GM12892 (cell line): Measurements from ENCODE around the gene COMMD3.

Experiments used
- POLR2AphosphoS5 ChIP-seq: IDR thresholded peaks from 2 replicates; pipeline ENCODE4 v1.6.1; 2011; ENCODE audit warnings: low read depth, low read length, control low read depth
- TAF1 ChIP-seq: IDR thresholded peaks from 2 replicates; pipeline ENCODE4 v1.6.1; 2011; ENCODE audit warnings: low read depth, mild to moderate bottlenecking, control low read depth, low read length, borderline replicate concordance

GRCh38 chr10:22338931-22339330, 22.7 kb downstream of the COMMD3 start:
- no peak for TF ChIP-seq POLR2AphosphoS5
- no peak for TF ChIP-seq TAF1
